ENCODE results near the gene TCF19. TPM values are rescaled to one million over a fixed set of nuclear protein-coding genes. Genes with fewer than 3 reads are reported as not detected.
"Not testable (repeated sequence)": the region's sequence is repeated elsewhere in the genome, so short reads cannot be mapped to it uniquely, and the experiment has no call there.

The TCF19 gene
- total RNA-seq, 1 experiment from 2014 or later: 21.4 TPM

GRCh38 chr6:31196251-31197022, 38.0 kb downstream of the TCF19 start:
- BruUV-seq (replicated peaks); H3K36me3 ChIP-seq (ENCODE audit: control insufficient read depth, insufficient read depth, low read length); H3K9me3 ChIP-seq (ENCODE audit: control insufficient read depth, insufficient read depth, low read depth, low read length); POLR2A ChIA-PET; in situ Hi-C loops (cut with HindIII; ENCODE audit: low pct_unique_long_range_greater_than_20kb, low sequenced_read_pairs); H3K4me1 ChIP-seq (ENCODE audit: control insufficient read depth, insufficient read depth, low read length); ATAC-seq; H3K27me3 ChIP-seq (ENCODE audit: control insufficient read depth, insufficient read depth, low read length); DNase-seq (ENCODE audit: low read depth, low spot score): not testable (repeated sequence)
- Histone ChIP-seq H3K27ac (ENCODE audit: low read length) (peak overlapping the region; percentile 88), H3K4me3 (ENCODE audit: low read depth in 2 of 2, low read length in 2 of 2) (peak overlapping the region; percentile 79 to 86)
- CTCF ChIA-PET: interaction anchor here (0.5 to 1.2 kb wide), 3 partner anchors 59 to 178 kb away, joined by 3 to 8 read pairs (median 3); no protein-coding TSS in a partner anchor
- intact Hi-C loops (cut with micrococcal nuclease; ENCODE audit: unreplicated experiment): loop anchor here (2.0 kb wide), 1 partner anchor 170 kb away; no protein-coding TSS in a partner anchor

- TSS peak; percentile 95 for BruUV-seq (replicated peaks)
- H3K27me3 ChIP-seq (ENCODE audit: control insufficient read depth, insufficient read depth, low read length): no peaks in the 10 kb centered on the region
- H3K4me1 ChIP-seq (ENCODE audit: control insufficient read depth, insufficient read depth, low read length): peaks cover 4% of the 10 kb centered on the region
- H3K4me3 ChIP-seq (ENCODE audit: low read depth in 2 of 2, low read length in 2 of 2): peak overlapping the region; percentile 79 to 86
- ChIA-PET CTCF (interaction anchor here (0.6 to 1.2 kb wide), 3 partner anchors 169 to 174 kb away, joined by 3 to 8 read pairs (median 5); no protein-coding TSS in a partner anchor), POLR2A (interaction anchor here (0.6 kb wide), 2 partner anchors 104 to 353 kb away, joined by 3 to 8 read pairs; no protein-coding TSS in a partner anchor)
- H3K36me3 ChIP-seq (ENCODE audit: control insufficient read depth, insufficient read depth, low read length): no peaks in the 10 kb centered on the region
- peak; percentile 53 for DNase-seq (ENCODE audit: low read depth, low spot score)
- intact Hi-C loops (cut with micrococcal nuclease; ENCODE audit: unreplicated experiment): loop anchor here (2.0 kb wide), 1 partner anchor 169 kb away; no protein-coding TSS in a partner anchor
- H3K9me3 ChIP-seq (ENCODE audit: control insufficient read depth, insufficient read depth, low read depth, low read length): peaks cover 9% of the 10 kb centered on the region; the same call in 1 of the 2 replicates
- peak; percentile 58; the same call in 1 of the 2 replicates for TF ChIP-seq TCF7L2 (IDR thresholded peaks at IDR 0.05; ENCODE audit: low read depth, low read length)
- TF ChIP-seq SIN3A (IDR thresholded peaks at IDR 0.05; ENCODE audit: borderline replicate concordance, insufficient read depth, low read depth, low read length): 0 out of 2 replicates have a peak, but pooled peaks have one; percentile 73
- no peak for TF ChIP-seq CTCF (IDR thresholded peaks at IDR 0.05)
- TF ChIP-seq POLR2AphosphoS5 (IDR thresholded peaks at IDR 0.05; ENCODE audit: low read depth, low read length): peak; percentile 56
- TF ChIP-seq REST (IDR thresholded peaks at IDR 0.05; ENCODE audit: insufficient read depth in 1 of 2, low read depth in 2 of 2, low read length in 1 of 2): no peak
- H3K27ac ChIP-seq (ENCODE audit: low read length): peak overlapping the region; percentile 88
- in situ Hi-C loops (cut with HindIII; ENCODE audit: low pct_unique_long_range_greater_than_20kb, low sequenced_read_pairs): no loop called here
- ATAC-seq: peak; percentile 93
These were observed 39.3 kb downstream of the TCF19 start for GRCh38 chr6:31197559-31198305.

GRCh38 chr6:31199105-31199452, 40.7 kb downstream of the TCF19 start:
- DNase-seq (ENCODE audit: low read depth, low spot score); H3K9me3 ChIP-seq (ENCODE audit: control insufficient read depth, insufficient read depth, low read depth, low read length); CTCF ChIA-PET; intact Hi-C loops (cut with micrococcal nuclease; ENCODE audit: unreplicated experiment); in situ Hi-C loops (cut with HindIII; ENCODE audit: low pct_unique_long_range_greater_than_20kb, low sequenced_read_pairs); H3K36me3 ChIP-seq (ENCODE audit: control insufficient read depth, insufficient read depth, low read length); H3K27me3 ChIP-seq (ENCODE audit: control insufficient read depth, insufficient read depth, low read length); BruUV-seq (replicated peaks); H3K27ac ChIP-seq (ENCODE audit: low read length); ATAC-seq; H3K4me3 ChIP-seq (ENCODE audit: low read depth in 2 of 2, low read length in 2 of 2); POLR2A ChIA-PET: not testable (repeated sequence)
- peaks cover 16% of the 10 kb centered on the region for H3K4me1 ChIP-seq (ENCODE audit: control insufficient read depth, insufficient read depth, low read length)
